ENCODE measurements around the gene C20orf204.

The C20orf204 gene

GRCh38 chr20:64027981-64028685 lies 7.8 kb upstream of the C20orf204 start:
- no peak for DNase-seq

GRCh38 chr20:64029293-64030117 lies 6.5 kb upstream of the C20orf204 start:
- no peak for DNase-seq

- no peak for DNase-seq
These were observed 5.4 kb upstream of the C20orf204 start for GRCh38 chr20:64030371-64031134.

GRCh38 chr20:64031822-64032314 lies 4.1 kb upstream of the C20orf204 start:
- DNase-seq: no peak

- DNase-seq: no peak
These were observed 3.0 kb upstream of the C20orf204 start for GRCh38 chr20:64032706-64033624.

- no peak for DNase-seq
These were observed 1.9 kb upstream of the C20orf204 start for GRCh38 chr20:64033981-64034493.

GRCh38 chr20:64035066-64035932 lies 683 bp upstream of the C20orf204 start:
- no peak for DNase-seq

- DNase-seq: no peak
These were observed 590 bp downstream of the C20orf204 start for GRCh38 chr20:64036346-64037198.

- DNase-seq: no peak
These were observed 1.2 kb downstream of the C20orf204 start for GRCh38 chr20:64037199-64037497.

- peak in 1 of 3 experiments; percentile 60 for DNase-seq
These were observed 1.7 kb downstream of the C20orf204 start for GRCh38 chr20:64037498-64038213.

GRCh38 chr20:64038224-64038564 lies 2.2 kb downstream of the C20orf204 start:
- DNase-seq: peak; percentile 37 to 89 (median 78)

GRCh38 chr20:64038565-64039292 lies 2.7 kb downstream of the C20orf204 start:
- peak; percentile 51 to 89 (median 83) for DNase-seq

GRCh38 chr20:64039293-64040160 lies 3.5 kb downstream of the C20orf204 start:
- no peak for DNase-seq

- no peak for DNase-seq
These were observed 4.5 kb downstream of the C20orf204 start for GRCh38 chr20:64040231-64041039.

- DNase-seq: no peak
These were observed 5.2 kb downstream of the C20orf204 start for GRCh38 chr20:64041040-64041780.

GRCh38 chr20:64041781-64042053 lies 5.7 kb downstream of the C20orf204 start:
- DNase-seq: no peak

Data from NCI-H1417 (cell line).